LoVo (cell line): Measurements from ENCODE around the gene GSTM5.
"Not testable (repeated sequence)": the region's sequence is repeated elsewhere in the genome, so short reads cannot be mapped to it uniquely, and the experiment has no call there.

ENCODE experiments used
- DNase-seq: peaks from one replicate; pipeline ENCODE4 v3.0.0-alpha.2; 2016; ENCODE audit warnings: low spot score

Gene GSTM5

DNA sequence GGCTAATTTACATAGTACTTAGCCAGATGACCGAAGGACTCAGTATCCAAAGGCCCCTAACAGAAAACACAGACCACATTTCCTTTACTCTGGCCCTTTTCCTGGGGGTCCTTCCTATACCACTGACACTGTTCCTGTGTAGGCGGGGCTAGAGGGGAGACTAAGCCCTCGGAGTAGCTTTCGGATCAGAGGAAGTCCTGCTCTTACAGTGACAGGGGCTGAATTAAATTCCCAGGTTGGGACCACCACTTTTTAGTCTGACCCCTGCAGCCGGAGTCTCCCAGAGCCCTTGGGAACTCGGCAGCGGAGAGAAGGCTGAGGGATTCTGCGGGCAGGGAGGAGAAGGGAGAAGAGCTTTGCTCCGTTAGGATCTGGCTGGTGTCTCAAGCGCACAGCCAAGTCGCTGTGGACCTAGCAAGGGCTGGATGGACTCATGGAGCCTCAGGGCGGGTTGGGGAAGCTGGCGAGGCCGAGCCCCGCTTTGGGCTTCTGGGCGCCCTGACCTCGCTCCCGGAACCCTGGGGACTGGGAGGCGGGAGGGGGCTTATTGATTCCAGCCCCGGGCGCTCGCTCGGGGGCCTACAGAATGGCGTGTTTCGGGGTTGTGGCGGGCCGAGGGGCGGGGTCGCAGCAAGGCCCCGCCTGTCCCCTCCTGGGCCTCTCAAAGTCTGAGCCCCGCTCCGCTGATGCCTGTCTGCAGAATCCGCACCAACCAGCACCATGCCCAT, at the start of gene GSTM5:
Gene GSTM5 (plus strand): TSS at position 659 of the 728 bp plus-strand sequence. CDS start 62 bp downstream, at position 721.
- DNase-seq: not testable (repeated sequence)

DNA sequence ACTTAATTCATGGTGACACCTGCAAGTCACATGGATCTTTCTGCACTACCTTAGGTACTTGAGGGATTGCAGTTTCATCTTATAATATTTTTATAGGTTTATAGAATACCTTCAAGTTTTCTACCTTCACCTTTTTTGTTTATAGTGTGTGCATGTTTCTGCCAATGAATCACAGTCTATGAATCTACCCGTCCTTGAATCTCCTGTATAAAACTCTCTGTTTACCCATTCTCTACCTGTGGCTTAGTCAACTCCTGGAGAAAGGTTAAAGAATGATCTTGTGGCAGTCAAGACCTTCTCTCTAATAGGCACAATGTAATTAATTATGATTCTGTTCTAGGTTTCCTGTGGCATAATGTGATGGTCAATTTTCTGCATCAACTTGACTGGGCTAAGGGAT, 47.4 kb upstream of the GSTM5 start:
- no peak for DNase-seq

DNA sequence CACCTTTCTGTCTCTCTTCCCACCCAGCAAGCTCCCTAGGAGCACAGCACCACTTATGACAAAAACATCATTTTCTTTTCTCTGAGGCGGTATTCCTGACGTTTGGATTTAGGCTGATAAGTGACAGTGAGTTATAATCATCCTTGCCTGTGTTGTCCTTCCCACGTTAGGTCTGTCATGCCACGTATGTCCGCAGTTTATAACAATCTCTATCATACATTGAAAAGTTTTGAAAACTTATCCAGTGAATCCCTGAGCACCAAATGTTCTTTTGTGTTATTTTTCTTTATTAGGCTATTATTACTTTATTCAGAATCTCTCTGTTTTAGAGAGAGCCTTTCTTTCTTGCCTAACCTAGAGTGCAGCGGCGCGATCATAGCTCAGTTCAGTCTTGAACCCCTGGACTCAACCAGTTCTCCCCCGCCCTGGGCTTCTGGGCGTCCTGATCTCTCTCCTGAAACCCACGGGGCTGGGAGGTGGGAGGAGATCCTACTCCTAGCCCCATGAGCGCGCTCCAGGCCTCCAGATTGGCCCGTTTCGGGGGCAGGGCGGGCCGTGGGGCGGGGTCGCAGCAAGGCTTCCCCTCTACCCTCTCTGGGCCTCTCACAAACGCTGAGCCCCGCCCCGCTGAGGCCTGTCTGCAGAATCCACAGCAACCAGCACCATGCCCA, 44.5 kb upstream of the GSTM5 start, which contains the start of gene GSTM2:
Gene GSTM2 (plus strand): TSS at position 606 of the 671 bp plus-strand sequence. CDS start 59 bp downstream, at position 665.
- no peak for DNase-seq

DNA sequence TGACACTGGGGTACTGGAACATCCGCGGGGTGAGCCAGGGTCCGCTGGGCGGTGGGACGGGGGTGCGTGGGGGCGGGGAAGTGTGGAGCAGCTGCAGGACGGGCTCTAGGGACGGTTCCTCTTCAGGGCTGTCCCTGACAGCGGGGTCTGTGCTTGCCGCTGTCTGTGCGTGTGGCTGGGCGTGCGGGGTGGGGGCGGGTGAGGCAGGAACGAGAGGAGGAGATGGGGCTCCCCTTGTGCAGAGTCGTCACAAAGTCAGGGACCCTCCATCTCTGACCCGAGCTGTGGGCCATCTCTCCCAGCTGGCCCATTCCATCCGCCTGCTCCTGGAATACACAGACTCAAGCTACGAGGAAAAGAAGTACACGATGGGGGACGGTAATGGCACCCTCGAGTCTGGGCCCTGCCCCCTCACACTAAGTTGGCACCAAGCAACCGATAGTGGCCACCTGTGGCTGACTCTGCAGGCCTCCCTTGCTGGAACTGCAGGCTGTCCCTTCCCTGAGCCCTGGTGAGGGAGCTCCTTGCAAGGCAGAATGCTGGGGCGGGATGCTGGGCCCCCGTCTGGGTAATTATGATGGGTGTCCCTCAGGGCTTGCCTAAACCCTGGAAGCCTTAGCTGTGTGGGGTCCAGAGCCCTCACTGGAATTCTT, 43.8 kb upstream of the GSTM5 start:
- DNase-seq: no peak

DNA sequence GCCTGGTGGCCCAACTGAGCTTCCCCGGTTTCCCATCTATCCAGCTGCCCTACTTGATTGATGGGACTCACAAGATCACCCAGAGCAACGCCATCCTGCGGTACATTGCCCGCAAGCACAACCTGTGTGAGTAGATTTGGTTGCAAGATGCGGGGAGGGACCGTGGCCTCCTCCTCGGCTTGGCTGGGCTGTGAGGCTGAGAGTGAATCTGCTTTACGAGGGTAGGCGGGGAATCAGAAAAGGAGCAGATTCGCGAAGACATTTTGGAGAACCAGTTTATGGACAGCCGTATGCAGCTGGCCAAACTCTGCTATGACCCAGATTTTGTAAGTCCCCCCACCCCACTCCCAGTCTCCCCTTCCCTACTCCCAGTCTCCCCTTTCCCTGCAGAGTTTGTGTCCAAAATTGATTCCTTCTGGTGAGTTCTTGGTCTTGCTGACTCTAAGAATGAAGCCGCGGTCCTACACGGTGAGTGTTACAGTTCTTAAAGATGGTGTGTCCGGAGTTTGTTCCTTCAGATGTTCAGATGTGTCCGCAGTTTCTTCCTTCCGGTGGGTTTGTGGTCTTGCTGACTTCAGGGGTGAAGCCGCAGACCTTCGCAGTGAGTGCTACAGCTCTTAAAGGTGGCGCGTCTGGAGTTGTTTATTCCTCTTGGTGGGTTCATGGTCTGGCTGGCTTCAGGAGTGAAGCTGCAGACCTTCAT, 42.7 kb upstream of the GSTM5 start:
- no peak for DNase-seq

DNA sequence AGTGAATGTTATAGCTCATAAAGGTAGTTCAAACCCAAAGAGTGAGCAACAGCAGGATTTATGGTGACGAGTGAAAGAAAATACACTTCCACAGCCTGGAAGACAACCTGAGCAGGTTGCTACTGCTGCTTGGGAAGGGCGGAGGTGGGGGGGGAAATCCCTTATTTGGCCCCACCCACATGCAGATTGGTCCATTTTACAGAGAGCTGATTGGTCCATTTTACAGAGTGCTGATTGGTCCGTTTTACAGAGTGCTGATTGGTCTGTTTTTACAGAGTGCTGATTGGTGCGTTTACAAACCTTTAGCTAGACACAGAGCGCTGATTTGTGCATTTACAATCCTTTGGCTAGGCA, 42.1 kb upstream of the GSTM5 start:
- not testable (repeated sequence) for DNase-seq

DNA sequence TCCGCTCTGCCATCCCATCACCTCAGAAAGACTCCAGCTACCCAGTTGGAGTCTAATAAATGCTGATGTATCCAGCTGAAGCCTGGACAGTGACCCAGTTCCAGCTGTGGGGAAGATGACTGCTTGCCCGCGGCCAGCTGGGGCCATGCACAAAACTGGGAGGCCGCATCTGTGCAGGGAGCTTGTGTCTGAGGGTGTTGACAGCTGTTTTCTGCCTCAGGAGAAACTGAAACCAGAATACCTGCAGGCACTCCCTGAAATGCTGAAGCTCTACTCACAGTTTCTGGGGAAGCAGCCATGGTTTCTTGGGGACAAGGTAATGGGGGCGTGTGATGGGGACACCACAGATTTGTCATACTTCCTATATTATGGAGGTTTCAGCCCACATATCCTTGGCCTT, 41.0 kb upstream of the GSTM5 start:
- no peak for DNase-seq

DNA sequence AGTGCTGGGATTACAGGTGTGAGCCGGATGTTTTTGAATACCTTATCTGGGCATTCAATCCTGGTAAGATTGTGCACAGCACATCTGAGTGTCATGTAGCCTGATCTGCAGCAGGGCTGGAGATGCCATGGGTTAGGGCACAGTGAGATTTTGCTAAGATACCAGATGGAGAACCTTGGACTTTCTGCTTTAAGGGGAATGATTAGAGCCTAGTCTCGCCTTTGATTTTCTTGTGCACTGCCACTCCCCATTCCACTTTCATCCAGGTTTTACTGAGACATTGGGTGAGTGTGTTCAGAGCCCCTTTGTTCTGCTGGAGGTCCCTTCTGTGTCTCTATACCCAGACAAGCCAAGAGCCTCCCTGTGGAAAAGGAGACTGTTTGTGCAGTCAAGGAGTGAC, 38.2 kb upstream of the GSTM5 start:
- not testable (repeated sequence) for DNase-seq

DNA sequence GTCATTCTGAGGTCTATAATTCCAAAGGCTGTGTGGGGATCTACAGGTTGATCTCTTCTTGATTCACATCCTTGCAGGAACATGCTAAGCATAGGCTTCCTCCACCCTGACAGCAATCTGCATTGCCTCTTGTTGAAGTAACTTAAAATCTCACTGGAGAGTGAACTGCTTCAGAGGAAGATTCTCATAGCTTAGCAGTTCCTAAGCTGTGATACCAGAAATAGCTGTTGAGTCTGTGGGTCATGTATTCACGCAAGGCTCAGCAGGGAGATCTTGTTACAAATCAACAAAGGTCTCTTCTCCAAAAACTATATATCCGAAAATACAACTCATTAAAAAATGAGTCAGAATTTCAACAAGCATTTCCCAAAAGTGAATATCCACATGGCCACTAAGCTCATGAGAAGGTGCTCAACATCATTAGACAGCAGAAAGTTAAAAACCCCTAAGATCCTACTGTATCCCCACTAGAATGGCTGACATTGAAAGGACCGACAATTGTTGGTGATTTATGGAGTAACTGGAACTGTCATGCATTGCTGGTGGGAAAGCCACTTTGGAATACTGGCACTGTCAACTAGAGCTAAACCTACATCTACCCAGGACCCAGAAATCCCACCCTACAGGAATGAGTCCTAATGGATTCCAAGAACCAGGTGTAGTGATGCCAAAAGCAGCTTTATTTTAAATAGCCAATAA, 35.2 kb upstream of the GSTM5 start:
- not testable (repeated sequence) for DNase-seq

DNA sequence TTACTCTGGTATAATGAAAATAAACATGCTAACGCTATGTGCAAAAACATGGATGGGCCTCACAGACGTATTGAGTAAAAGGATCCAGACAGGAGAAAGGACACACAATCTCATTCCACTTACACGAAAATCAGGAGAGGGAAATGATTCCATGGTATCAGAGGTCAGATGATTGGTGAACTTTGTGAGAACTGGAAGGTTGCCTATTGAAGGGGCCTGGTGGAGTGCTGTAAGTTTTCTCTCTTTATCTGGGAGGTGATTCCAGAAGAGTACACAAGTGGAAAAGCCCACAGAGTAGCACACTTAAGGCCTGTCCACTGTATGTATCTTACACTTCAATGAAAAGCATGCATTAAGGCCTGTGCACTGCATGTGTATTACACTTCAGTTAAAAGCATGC, 34.6 kb upstream of the GSTM5 start:
- no peak for DNase-seq

DNA sequence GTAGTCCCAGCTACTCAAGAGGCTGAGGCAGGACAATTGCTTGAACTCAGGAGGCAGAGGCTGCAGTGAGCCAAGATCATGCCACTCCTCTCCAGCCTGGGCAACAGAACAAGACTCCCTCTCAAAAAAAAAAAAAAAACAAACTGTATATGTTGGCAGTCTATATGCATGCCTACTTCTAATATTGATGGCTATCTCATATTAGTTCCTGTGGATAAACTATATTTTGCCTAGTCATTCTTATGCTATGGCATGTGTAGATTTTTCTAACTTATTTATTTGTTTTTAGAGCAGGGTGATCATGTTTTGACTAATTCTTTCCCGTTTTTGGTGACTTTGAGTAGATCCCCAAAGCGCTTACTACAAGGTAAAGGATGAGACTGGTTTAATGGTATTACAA, 33.4 kb upstream of the GSTM5 start:
- not testable (repeated sequence) for DNase-seq

DNA sequence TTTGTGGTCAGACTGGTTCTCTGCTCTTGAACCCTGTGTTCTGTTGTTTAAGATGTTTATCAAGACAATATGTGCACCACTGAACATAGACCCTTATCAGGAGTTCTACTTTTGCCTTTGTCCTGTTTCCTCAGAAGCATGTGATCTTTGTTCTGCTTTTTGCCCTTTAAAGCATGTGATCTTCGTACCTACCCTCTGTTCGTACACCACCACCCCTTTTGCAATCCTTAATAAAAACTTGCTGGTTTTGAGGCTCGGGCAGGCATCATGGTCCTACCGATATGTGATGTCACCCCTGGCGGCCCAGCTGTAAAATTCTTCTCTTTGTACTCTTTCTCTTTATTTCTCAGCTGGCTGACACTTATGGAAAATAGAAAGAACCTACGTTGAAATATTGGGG, 27.3 kb upstream of the GSTM5 start:
- not testable (repeated sequence) for DNase-seq

DNA sequence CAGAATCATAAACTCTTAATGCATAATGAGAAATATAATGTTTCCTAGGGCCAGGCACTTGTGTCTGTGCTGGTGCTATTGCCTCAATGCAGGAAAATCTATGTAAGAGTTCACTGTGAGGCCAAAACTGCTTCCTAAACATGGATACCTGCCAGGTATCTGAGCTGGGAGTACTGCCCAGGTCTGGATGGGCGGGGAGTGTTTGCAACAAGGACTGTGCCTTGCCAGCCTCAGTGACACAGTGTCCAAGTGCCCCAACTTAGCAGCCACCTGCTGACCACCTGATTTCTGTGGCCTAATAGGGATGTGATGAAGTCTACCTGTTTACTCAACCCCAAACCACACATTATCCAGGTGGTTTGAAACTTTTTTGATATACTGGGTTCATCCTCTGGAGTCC, 26.7 kb upstream of the GSTM5 start:
- DNase-seq: not testable (repeated sequence)

DNA sequence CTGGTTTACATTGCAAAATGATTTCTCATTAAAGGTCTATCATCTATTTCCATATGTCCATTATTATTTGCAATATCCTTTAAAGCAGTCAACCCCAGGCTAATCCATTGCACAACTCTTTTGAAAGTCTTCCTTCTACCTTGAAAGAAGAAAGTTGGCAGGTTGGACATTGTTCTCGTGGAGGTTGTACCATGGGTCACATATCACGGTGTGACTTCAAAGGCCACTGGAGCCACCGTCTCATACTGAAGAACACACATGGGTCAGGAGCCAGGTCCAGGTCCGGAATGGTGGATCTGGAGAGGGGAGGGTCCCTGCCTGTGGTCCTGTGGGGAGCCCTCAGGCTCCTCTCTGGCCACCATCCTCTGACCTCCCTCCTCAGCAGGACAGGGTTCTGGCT, 26.2 kb upstream of the GSTM5 start:
- DNase-seq: not testable (repeated sequence)

DNA sequence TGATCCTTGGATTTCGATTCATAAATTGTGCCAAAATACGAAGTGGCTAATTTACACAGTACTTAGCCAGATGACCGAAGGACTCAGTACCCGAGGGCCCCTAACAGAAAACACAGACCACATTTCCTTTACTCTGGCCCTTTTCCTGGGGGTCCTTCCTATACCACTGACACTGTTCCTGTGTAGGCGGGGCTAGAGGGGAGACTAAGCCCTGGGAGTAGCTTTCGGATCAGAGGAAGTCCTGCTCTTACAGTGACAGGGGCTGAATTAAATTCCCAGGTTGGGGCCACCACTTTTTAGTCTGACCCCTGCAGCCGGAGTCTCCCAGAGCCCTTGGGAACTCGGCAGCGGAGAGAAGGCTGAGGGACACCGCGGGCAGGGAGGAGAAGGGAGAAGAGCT, 24.9 kb upstream of the GSTM5 start:
- DNase-seq: not testable (repeated sequence)

DNA sequence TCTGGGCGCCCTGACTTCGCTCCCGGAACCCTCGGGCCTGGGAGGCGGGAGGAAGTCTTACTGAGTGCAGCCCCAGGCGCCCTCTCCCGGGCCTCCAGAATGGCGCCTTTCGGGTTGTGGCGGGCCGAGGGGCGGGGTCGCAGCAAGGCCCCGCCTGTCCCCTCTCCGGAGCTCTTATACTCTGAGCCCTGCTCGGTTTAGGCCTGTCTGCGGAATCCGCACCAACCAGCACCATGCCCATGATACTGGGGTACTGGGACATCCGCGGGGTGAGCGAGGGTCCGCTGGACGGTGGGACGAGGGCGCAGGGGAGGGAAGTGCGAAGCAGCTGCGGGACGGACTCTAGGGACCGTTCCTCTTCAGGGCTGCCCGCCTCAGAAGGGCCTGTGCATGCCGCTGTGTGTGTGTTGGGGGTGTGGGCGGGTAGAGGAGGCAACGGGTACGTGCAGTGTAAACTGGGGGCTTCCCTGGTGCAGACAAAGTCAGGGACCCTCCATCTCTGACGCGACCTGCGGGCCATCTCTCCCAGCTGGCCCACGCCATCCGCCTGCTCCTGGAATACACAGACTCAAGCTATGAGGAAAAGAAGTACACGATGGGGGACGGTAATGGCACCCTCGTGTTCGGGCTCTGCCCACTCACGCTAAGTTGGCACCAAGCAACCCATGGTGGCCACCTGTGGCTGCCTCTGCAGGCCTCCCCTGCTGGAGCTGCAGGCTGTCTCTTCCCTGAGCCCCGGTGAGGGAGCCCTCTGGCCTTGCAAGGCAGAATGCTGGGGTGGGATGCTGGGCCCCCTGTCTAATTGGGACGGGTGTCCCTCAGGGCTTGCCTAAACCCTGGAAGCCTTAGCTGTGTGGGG, 24.2 kb upstream of the GSTM5 start, which contains the start of gene GSTM1:
Gene GSTM1 (plus strand): TSS at position 177 of the 859 bp plus-strand sequence. CDS start 57 bp downstream, at position 234.
- no peak for DNase-seq

DNA sequence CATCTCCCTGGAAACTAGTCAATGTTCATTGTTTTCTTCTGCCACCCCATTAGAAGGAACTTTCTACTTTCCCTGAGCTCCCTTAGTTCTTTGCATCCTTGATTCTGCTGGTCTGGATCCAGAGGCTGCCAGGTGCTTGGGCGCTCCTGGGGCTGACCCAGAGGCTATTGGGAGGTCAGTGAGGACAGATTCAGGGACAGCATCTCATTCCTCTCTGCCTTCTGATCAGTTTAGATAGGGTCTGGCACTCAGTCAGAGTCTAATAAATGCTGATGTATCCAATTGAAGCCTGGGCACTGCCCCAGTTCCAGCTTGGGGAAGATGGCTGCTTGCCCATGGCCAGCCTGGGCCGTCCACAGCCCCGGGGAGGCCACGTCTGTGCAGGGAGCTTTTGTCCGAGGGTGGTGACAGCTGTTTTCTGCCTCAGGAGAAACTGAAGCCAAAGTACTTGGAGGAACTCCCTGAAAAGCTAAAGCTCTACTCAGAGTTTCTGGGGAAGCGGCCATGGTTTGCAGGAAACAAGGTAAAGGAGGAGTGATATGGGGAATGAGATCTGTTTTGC, 22.1 kb upstream of the GSTM5 start:
- DNase-seq: no peak

DNA sequence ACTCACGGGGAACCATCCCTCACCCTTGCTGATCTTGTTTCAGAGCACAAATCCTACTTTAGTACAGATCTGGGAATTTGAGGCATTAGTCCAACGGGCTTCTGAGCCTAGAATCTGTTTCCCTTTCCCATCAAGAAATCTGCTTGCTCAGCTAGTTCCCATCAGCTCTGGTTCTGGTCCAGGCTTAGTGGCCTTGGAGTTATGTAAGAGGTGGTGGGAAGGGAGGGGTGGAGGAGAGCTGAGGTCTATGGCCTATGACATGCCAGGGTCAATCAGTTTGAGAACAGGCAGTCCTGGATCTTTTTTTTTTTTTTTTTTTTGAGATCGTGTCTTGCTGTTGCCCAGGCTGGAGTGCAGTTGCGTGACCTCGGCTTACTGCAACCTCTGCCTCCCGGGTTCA, 20.3 kb upstream of the GSTM5 start:
- DNase-seq: no peak

DNA sequence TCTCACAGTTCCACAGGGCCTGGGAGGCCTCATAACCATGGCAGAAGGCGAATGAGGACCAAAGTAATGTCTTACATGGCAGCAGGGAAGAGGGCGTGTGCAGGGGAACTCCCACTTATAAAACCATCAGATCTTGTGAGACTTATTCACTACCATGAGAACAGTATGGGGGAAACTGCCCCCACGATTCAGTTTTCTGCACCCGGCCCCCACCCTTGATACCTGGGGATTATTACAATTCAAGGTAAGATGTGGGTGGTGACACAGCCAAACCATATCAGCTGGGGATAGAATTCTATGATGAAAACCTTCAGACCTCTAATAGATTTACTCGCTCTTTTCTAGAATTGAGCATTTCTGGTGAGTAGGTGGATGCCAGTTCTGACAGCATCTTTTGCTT, 17.7 kb upstream of the GSTM5 start:
- not testable (repeated sequence) for DNase-seq

DNA sequence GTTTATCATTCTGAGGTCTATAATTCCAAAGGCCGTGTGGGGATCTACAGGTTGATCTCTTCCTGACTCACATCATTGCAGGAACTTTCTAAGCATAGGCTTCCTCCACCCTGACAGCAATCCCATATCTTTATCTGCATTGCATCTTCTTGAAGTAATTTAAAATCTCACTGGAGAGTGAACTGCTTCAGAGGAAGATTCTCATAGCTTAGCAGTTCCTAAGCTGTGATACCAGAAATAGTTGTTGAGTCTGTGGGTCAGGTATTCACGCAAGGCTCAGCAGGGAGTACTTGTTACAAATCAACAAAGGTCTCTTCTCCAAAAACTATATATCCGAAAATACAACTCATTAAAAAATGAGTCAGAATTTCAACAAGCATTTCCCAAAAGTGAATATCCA, 16.9 kb upstream of the GSTM5 start:
- not testable (repeated sequence) for DNase-seq
